ENCODE data around the gene LGALS3BP.

DNA sequence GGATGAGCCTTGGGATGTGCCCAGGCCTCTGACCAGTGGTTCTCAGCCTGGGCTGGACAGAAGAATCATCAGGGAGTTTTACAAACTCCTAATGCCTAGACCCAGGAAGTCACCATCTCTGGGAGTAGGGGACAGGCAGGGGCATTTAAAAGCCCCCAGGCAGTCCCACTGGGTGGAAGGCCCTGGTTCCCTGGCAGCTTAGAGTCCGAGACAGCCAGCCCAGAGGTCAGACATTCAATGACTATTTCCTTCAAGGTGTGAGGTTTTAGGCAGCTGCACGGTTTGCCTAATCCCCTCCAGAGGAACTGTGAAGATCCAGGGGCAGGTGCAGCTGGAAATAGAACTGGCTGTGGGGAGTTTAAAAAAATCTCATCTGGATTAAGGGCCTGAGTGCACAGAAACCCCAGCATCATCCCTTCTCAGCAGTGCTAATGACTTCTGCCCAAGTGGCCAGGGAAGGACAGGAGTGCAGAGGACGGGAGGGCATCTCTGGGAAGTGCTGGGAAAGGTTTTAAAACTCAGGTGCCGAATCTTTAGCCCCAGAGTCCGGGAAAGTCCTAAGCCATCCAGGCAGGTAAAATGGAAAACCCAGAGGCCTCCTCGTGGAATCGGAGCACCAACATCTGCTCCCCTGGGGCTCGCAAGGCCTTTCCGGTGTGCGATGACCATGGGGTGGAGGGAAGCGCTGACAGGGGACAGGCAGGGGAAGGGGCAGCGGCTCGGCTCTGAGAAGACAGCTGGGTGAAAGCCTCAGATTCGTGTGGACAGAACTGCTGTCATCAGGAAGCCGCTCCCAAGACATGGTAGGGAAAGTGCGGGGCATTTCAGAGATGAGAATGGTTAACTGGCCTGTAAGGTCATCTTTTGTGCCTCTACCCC, 1.5 kb upstream of the LGALS3BP start:
- TF ChIP-seq, protein P1, sequence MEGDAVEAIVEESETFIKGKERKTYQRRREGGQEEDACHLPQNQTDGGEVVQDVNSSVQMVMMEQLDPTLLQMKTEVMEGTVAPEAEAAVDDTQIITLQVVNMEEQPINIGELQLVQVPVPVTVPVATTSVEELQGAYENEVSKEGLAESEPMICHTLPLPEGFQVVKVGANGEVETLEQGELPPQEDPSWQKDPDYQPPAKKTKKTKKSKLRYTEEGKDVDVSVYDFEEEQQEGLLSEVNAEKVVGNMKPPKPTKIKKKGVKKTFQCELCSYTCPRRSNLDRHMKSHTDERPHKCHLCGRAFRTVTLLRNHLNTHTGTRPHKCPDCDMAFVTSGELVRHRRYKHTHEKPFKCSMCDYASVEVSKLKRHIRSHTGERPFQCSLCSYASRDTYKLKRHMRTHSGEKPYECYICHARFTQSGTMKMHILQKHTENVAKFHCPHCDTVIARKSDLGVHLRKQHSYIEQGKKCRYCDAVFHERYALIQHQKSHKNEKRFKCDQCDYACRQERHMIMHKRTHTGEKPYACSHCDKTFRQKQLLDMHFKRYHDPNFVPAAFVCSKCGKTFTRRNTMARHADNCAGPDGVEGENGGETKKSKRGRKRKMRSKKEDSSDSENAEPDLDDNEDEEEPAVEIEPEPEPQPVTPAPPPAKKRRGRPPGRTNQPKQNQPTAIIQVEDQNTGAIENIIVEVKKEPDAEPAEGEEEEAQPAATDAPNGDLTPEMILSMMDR (IDR thresholded peaks at IDR 0.05; ENCODE audit: low read length) = no peak
- no peak for TF ChIP-seq EZH2 (IDR thresholded peaks at IDR 0.05; ENCODE audit: borderline replicate concordance, low read length)

All from OCI-LY1 (cell line).